HepG2 (cell line): ENCODE results near the gene MAST1. TPM values are rescaled to one million over a fixed set of nuclear protein-coding genes. Genes with fewer than 3 reads are reported as not detected.

Source experiments
- FOXA3 ChIP-seq: IDR thresholded peaks from 2 replicates; pipeline ENCODE4 v1.6.1; 2016; ENCODE audit warnings: missing genetic modification reagents, missing compliant biosample characterization
- HMGXB4 ChIP-seq, 2 experiments: sonication (generic) in 1 of 2; formaldehyde crosslinking in 1 of 2; IDR thresholded peaks; 2 replicates each; pipeline versions ENCODE4 v1.4.0 to v1.6.1; 2018 to 2020; ENCODE audit warnings: missing genetic modification reagents in 2 of 2, borderline replicate concordance in 1 of 2, low read depth in 1 of 2, mild to moderate bottlenecking in 1 of 2, missing biosample characterization in 1 of 2
- KMT2A ChIP-seq: sonication (generic); formaldehyde crosslinking; IDR thresholded peaks from 2 replicates; pipeline ENCODE4 v1.4.0; 2020; ENCODE audit warnings: missing genetic modification reagents
- NCOA2 ChIP-seq: sonication (generic); formaldehyde crosslinking; IDR thresholded peaks from 2 replicates; pipeline ENCODE4 v1.8.0; 2022; ENCODE audit warnings: inconsistent platforms
- ZKSCAN8 ChIP-seq: IDR thresholded peaks from 2 replicates; pipeline ENCODE4 v1.6.1; 2016; ENCODE audit warnings: borderline replicate concordance, missing genetic modification reagents, missing compliant biosample characterization
- ZNF232 ChIP-seq: sonication (generic); formaldehyde crosslinking; IDR thresholded peaks from 2 replicates; pipeline ENCODE4 v1.4.0; 2020; ENCODE audit warnings: missing genetic modification reagents, borderline replicate concordance
- ZNF3 ChIP-seq: IDR thresholded peaks from 2 replicates; pipeline ENCODE4 v1.7.0; 2017; ENCODE audit warnings: inconsistent platforms
- ZNF503 ChIP-seq: sonication (generic); formaldehyde crosslinking; IDR thresholded peaks from 2 replicates; pipeline ENCODE4 v1.4.0; 2020; ENCODE audit warnings: missing genetic modification reagents
- ZNF558 ChIP-seq: sonication (generic); formaldehyde crosslinking; IDR thresholded peaks from 2 replicates; pipeline ENCODE4 v1.9.0; 2022; ENCODE audit warnings: mild to moderate bottlenecking, missing genetic modification reagents, borderline replicate concordance
- polyA plus RNA-seq, 8 experiments: library from polyadenylated mRNA; depleted of rRNA in 3 of 8; stranded (reverse) in 7 of 8; unstranded in 1 of 8; fragments of >200 nt; fragmentation: Illumina TruSeq in 4 of 8; extraction: Trizol in 4 of 8; gene quantifications; 2 replicates each; pipeline versions ENCODE4 v1.2.1 to v1.2.3, GENCODE V29; 2011 to 2016; ENCODE audit warnings: low read depth in 4 of 8, missing spikeins in 1 of 8, mixed read lengths in 1 of 8; ENCODE audit not compliant: insufficient read depth in 1 of 8
- total RNA-seq, 5 experiments: library from RNA; depleted of rRNA; stranded (reverse); fragments of >200 nt; fragmentation: Illumina TruSeq; extraction: Trizol; gene quantifications; 2 replicates each; pipeline ENCODE4 v1.2.3, GENCODE V29; 2016; ENCODE audit warnings: low read depth in 1 of 5
- TF ChIP-seq, protein P1 (sequence below): sonication (generic); formaldehyde crosslinking; IDR thresholded peaks from 2 replicates; pipeline ENCODE4 v1.4.0; 2020; ENCODE audit warnings: mild to moderate bottlenecking, missing genetic modification reagents
- TF ChIP-seq, protein P2 (sequence below): IDR thresholded peaks from 2 replicates; pipeline ENCODE4 v1.6.1; 2016; ENCODE audit warnings: mild to moderate bottlenecking, missing biosample characterization, missing genetic modification reagents
- TF ChIP-seq, protein P3 (sequence below): sonication (generic); formaldehyde crosslinking; IDR thresholded peaks from 2 replicates; pipeline ENCODE4 v1.4.0; 2020; ENCODE audit warnings: mild to moderate bottlenecking, missing genetic modification reagents

The MAST1 gene
- total and polyA plus RNA-seq, 2 of the 13 experiments (the other 11 are each of a cell fraction or from before 2014, with no cell fraction given) = 0.73 to 4.7 TPM

GRCh38 chr19:12793290-12794195 is 44.8 kb upstream of the MAST1 start (continued):
- TF ChIP-seq, protein P1, sequence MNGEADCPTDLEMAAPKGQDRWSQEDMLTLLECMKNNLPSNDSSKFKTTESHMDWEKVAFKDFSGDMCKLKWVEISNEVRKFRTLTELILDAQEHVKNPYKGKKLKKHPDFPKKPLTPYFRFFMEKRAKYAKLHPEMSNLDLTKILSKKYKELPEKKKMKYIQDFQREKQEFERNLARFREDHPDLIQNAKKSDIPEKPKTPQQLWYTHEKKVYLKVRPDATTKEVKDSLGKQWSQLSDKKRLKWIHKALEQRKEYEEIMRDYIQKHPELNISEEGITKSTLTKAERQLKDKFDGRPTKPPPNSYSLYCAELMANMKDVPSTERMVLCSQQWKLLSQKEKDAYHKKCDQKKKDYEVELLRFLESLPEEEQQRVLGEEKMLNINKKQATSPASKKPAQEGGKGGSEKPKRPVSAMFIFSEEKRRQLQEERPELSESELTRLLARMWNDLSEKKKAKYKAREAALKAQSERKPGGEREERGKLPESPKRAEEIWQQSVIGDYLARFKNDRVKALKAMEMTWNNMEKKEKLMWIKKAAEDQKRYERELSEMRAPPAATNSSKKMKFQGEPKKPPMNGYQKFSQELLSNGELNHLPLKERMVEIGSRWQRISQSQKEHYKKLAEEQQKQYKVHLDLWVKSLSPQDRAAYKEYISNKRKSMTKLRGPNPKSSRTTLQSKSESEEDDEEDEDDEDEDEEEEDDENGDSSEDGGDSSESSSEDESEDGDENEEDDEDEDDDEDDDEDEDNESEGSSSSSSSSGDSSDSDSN (CRISPR knock-in tag) = peak; percentile 58
- TF ChIP-seq ZNF558 (CRISPR knock-in tag) (0 out of 2 replicates have a peak, but pooled peaks have one; percentile 12), HMGXB4 (CRISPR knock-in tag; IDR thresholded peaks at IDR 0.05; ENCODE audit: borderline replicate concordance in 1 of 2, low read depth in 1 of 2) (peak in 1 of 2 experiments; percentile 55; a peak in 3 of 4 replicates), ZNF232 (CRISPR knock-in tag) (no peak), KMT2A (CRISPR knock-in tag) (no peak; the same call in 1 of the 2 replicates), ZNF503 (CRISPR knock-in tag) (0 out of 2 replicates have a peak, but pooled peaks have one; percentile 30), FOXA3 (CRISPR knock-in tag) (peak; percentile 23; the same call in 1 of the 2 replicates), ZKSCAN8 (CRISPR knock-in tag) (no peak), ZNF3 (CRISPR knock-in tag) (no peak), NCOA2 (CRISPR knock-in tag) (peak; percentile 66)
- TF ChIP-seq, protein P2, sequence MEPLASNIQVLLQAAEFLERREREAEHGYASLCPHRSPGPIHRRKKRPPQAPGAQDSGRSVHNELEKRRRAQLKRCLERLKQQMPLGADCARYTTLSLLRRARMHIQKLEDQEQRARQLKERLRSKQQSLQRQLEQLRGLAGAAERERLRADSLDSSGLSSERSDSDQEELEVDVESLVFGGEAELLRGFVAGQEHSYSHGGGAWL (CRISPR knock-in tag) = peak; percentile 80; the same call in 1 of the 2 replicates
- TF ChIP-seq, protein P3, sequence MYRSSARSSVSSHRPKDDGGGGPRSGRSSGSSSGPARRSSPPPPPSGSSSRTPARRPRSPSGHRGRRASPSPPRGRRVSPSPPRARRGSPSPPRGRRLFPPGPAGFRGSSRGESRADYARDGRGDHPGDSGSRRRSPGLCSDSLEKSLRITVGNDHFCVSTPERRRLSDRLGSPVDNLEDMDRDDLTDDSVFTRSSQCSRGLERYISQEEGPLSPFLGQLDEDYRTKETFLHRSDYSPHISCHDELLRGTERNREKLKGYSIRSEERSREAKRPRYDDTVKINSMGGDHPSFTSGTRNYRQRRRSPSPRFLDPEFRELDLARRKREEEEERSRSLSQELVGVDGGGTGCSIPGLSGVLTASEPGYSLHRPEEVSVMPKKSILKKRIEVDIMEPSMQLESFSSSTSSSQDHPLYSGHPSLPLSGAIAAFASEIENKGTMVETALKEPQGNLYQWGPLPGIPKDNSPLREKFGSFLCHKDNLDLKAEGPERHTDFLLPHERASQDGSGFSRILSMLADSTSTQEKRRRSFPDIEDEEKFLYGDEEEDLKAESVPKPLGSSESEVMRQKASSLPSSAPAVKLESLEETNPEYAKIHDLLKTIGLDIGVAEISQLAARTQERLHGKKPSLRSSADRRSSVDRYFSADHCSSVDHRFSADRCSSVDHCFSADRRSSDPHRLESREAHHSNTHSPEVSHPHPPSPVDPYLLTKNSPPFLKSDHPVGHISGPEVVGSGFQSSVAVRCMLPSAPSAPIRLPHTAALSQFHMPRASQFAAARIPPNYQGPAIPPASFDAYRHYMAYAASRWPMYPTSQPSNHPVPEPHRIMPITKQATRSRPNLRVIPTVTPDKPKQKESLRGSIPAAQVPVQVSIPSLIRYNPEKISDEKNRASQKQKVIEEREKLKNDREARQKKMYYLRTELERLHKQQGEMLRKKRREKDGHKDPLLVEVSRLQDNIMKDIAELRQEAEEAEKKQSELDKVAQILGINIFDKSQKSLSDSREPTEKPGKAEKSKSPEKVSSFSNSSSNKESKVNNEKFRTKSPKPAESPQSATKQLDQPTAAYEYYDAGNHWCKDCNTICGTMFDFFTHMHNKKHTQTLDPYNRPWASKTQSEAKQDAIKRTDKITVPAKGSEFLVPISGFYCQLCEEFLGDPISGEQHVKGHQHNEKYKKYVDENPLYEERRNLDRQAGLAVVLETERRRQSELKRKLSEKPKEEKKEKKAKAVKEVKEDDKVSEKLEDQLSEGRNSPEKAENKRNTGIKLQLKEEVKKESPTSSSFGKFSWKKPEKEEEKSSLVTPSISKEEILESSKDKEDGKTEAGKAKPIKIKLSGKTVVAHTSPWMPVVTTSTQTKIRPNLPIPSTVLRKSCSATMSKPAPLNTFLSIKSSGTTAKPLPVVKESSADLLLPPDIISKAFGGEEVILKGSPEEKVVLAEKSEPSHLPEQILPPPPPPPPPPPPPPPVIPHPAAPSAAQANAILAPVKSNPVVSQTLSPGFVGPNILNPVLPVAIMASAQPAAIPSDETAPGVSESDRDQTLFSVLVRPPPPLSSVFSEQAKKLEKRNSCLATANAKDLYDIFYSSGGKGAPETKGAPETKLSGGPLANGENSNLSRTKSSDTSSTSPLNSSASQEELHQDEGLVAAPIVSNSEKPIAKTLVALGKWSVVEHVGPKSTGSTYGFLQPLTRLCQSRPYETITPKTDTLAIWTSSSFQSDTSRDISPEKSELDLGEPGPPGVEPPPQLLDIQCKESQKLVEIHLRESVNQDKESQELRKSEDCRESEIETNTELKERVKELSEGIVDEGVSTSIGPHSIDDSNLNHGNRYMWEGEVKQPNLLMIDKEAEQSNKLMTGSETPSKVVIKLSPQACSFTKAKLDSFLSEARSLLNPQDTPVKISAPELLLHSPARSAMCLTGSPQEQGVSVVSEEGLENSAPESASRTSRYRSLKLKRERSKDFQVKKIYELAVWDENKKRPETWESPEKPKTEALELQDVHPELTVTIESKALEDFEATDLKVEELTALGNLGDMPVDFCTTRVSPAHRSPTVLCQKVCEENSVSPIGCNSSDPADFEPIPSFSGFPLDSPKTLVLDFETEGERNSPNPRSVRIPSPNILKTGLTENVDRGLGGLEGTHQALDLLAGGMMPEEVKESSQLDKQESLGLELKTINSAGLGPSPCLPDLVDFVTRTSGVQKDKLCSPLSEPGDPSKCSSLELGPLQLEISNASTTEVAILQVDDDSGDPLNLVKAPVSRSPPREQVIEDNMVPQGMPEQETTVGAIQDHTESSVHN (CRISPR knock-in tag) = no peak
